Mesodermal cell (in vitro differentiated cells): ENCODE data around the gene STK32C.

Source experiments
- H3K27ac ChIP-seq: 2 replicates; pipeline ENCODE4 v1.7.0; 2013; ENCODE audit warnings: mild to moderate bottlenecking, low read depth, low read length, moderate library complexity; ENCODE audit not compliant: severe bottlenecking
- H3K36me3 ChIP-seq: 2 replicates; pipeline ENCODE4 v1.7.1; 2013; ENCODE audit warnings: mild to moderate bottlenecking, low read length, moderate library complexity; ENCODE audit not compliant: control insufficient read depth, insufficient read depth
- H3K4me1 ChIP-seq: one replicate; pipeline ENCODE4 v1.7.1; 2013; ENCODE audit warnings: mild to moderate bottlenecking, low read length; ENCODE audit not compliant: insufficient read depth, control insufficient read depth, poor library complexity, severe bottlenecking
- H3K4me3 ChIP-seq: 2 replicates; pipeline ENCODE4 v1.7.0; 2013; ENCODE audit warnings: low read length, control low read depth, mild to moderate bottlenecking; ENCODE audit not compliant: insufficient read depth, poor library complexity, severe bottlenecking; ENCODE audit errors: extremely low read depth
- H3K9me3 ChIP-seq: 2 replicates; pipeline ENCODE4 v1.7.1; 2013; ENCODE audit warnings: mild to moderate bottlenecking, low read length, moderate library complexity; ENCODE audit not compliant: control insufficient read depth
- WGBS, 2 experiments: methylation state at CpG; one replicate each; pipeline ENCODE4 v1.1.5; 2013; ENCODE audit warnings: missing lambda C conversion rate in 2 of 2; ENCODE audit not compliant: insufficient coverage in 2 of 2; 5-methylcytosine and 5-hydroxymethylcytosine counted together

The STK32C gene

GRCh38 chr10:132277311-132277741 lies 30.4 kb downstream of the STK32C start:
- 75 to 83% methylated on average over 9 of the region's 9 CpGs for WGBS, 2 experiments

DNA sequence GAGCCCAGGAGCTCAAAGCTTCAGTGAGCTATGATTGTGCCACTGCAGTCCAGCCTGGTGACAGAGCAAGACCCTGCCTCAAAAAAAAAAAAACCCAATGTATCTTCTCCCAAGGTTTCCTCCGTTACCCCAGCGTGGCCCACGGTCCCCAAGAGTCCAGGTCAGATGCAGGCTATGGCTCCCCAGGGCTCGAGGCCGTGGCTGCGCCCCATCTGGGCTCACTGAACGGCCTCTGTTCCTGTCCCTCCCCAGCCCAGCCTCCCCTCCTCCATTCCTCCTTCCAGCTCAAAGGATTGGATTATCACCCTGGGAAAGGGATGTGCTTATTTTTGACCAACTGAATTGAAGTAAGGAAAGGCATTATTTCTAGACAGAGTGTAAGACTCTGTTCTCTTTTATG lies 31.0 kb downstream of the STK32C start:
- 79 to 84% methylated on average over 3 to 6 of the region's 7 CpGs for WGBS, 2 experiments

More at GRCh38 chr10:132277311-132277741, 30.4 kb downstream of the STK32C start:
- no peak overlapping the region for H3K4me3 ChIP-seq
- no peaks in the 10 kb centered on the region for H3K36me3 ChIP-seq
- no peak overlapping the region for H3K27ac ChIP-seq
- no peaks in the 10 kb centered on the region for H3K9me3 ChIP-seq
- H3K4me1 ChIP-seq: no peaks in the 10 kb centered on the region

DNA sequence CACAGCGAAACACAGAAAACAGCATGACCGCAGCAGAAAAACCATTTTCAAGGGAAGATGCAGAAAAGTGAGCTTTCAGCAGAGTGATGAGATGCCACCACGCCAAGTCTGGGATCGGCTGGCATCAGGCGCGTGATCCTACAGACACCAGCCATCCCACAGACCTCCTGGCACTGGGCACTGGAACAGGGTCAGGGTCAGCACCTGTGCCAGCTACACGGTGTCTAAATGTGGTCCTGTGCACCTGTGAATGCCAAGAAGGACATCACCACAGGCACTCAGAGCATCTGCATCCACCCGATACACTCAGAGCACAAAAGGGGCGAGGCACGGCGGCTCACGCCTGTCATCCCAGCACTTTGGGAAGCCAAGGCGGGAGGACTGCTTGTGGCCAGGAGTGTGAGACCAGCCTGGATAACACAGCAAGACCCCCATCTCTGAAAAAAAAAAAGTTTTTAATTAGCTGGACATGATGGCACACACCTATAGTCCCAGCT lies 31.5 kb downstream of the STK32C start:
- Histone ChIP-seq H3K27ac (no peak overlapping the region), H3K4me1 (no peaks in the 10 kb centered on the region), H3K36me3 (no peaks in the 10 kb centered on the region), H3K9me3 (no peaks in the 10 kb centered on the region), H3K4me3 (no peak overlapping the region)
- 82 to 90% methylated on average over 11 to 12 of the region's 13 CpGs for WGBS, 2 experiments

More for the DNA sequence above, 31.0 kb downstream of the STK32C start:
- H3K9me3 ChIP-seq: no peaks in the 10 kb centered on the region
- H3K4me3 ChIP-seq: no peak overlapping the region
- H3K27ac ChIP-seq: no peak overlapping the region
- H3K4me1 ChIP-seq: no peaks in the 10 kb centered on the region
- H3K36me3 ChIP-seq: no peaks in the 10 kb centered on the region

DNA sequence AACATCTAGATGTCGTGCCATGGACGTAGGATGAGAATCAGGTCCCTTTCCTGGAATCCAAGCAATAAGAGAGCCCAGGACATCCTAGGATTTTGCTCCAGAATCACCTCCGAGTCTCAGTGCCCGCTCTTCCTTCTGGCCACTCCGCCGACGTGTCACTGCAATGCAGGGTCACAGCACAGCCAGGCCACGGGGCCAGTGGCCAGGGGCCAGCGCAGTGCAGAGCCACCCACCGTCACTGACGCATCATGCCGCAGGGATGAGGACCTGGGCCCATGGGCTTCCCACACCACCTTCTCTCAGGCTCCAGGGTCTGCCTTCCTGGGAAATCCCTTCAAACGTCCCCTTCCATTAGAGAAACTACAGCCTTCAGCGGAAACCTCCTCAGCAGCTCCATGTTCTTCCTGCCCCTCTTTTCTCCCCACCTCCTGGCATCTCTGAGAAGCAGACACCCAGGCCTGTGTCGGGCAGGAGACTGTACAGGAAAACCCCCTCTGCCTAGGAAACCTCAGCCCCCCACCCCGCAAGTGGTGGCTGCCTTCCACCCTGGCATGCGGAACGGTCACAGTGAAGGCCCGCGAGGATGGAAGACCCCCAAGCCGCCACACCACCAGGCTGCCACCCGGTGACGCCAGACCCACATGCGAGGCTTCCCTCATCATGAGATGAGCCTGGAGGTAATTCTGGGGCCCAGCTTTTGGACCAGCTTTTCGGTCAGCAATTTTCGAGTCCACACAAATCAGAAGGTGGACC lies 32.1 kb downstream of the STK32C start:
- WGBS, 2 experiments: 92 to 93% methylated on average over 23 to 24 of the region's 26 CpGs
- no peaks in the 10 kb centered on the region for H3K36me3 ChIP-seq

GRCh38 chr10:132274986-132275385 lies 32.8 kb downstream of the STK32C start:
- H3K36me3 ChIP-seq: no peaks in the 10 kb centered on the region
- no peak overlapping the region for H3K4me3 ChIP-seq
- H3K9me3 ChIP-seq: no peaks in the 10 kb centered on the region
- H3K4me1 ChIP-seq: no peaks in the 10 kb centered on the region
- H3K27ac ChIP-seq: no peak overlapping the region
- WGBS, 2 experiments: 88 to 89% methylated on average over 3 to 5 of the region's 9 CpGs

More for the DNA sequence above, 32.1 kb downstream of the STK32C start:
- H3K4me3 ChIP-seq: no peak overlapping the region
- H3K4me1 ChIP-seq: no peaks in the 10 kb centered on the region
- H3K9me3 ChIP-seq: no peaks in the 10 kb centered on the region
- H3K27ac ChIP-seq: no peak overlapping the region

DNA sequence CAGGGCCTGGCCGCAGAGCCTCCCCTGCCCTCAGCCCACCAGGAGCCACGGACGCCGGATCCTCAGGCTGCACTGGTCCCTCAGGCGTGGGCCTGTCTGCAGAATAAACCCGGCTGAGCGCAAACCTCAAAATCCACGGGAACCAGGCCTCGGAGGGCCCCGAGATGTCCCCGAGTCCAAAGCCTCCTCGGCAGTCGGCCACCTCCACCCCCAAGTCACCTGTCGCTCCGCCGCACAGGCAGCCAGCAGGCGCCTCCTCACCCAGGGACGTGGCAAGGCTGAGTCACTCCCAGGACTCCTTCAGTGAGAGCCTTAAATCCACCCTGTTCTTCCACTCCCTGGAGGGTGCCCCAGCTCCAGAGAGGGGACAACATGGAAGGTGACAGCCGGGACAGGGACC lies 33.2 kb downstream of the STK32C start:
- WGBS, 2 experiments: 92 to 97% methylated on average over 17 to 19 of the region's 19 CpGs
- H3K4me1 ChIP-seq: no peaks in the 10 kb centered on the region
- H3K4me3 ChIP-seq: no peak overlapping the region
- no peak overlapping the region for H3K27ac ChIP-seq
- H3K36me3 ChIP-seq: no peaks in the 10 kb centered on the region
- H3K9me3 ChIP-seq: no peaks in the 10 kb centered on the region

DNA sequence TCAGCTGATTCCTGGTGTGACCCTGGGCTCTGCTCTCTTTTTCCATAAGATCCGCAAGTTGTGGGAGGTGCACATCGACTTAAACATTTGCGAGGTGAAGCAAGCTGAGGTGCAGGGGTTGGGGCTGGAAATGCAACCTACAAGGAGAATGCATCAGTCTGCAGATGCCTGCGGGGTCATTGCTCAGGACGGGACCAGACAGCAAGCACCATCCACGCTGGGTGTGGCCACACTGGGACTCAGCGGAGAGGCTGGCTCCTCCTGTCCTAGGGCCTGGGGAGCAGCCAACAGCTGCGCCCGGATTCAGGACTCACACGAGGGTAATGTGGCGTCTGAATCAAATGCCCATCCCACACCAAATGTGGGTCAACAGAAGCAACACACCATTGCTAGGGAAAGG lies 33.8 kb downstream of the STK32C start:
- no peaks in the 10 kb centered on the region for H3K9me3 ChIP-seq
- no peaks in the 10 kb centered on the region for H3K36me3 ChIP-seq
- 88 to 90% methylated on average over 11 of the region's 11 CpGs for WGBS, 2 experiments
- H3K4me1 ChIP-seq: no peaks in the 10 kb centered on the region
- no peak overlapping the region for H3K27ac ChIP-seq
- H3K4me3 ChIP-seq: no peak overlapping the region

DNA sequence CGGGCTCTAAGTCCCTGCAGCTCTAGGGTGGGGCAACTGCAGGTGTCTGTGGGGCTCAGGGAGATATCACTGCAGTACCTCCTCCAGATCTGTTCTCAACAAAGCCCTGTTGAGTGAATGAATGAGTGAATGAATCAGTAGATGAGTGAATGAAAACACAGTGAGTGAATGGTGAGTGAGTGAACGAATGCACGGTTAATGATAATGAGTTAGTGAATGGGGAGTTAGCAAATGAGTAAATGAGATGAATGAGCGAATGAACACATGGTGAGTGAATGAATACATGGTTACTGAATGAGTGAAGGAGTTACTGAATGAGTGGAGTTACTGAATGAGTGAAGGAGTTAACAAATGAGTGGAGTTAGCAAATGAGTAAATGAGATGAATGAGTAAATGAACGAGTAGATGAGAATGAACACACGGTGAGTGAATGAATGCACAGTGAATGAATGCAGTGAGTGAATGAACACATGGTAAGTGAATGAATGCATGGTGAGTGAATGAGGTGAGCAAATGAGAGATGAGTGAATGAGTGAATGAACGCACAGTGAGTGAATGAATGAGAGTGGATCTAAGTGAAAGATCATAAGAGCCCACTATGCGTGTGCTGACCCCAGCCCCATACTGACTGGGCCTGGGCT lies 34.3 kb downstream of the STK32C start:
- Histone ChIP-seq H3K27ac (no peak overlapping the region), H3K4me3 (no peak overlapping the region), H3K9me3 (no peaks in the 10 kb centered on the region), H3K4me1 (no peaks in the 10 kb centered on the region), H3K36me3 (no peaks in the 10 kb centered on the region)
- 91 to 93% methylated on average over 7 to 8 of the region's 8 CpGs for WGBS, 2 experiments

- Histone ChIP-seq H3K4me1 (no peaks in the 10 kb centered on the region), H3K4me3 (no peak overlapping the region), H3K36me3 (no peaks in the 10 kb centered on the region), H3K27ac (no peak overlapping the region), H3K9me3 (no peaks in the 10 kb centered on the region)
- 86 to 90% methylated on average over 35 of the region's 35 CpGs for WGBS, 2 experiments
Observed at GRCh38 chr10:132272231-132272971, 35.3 kb downstream of the STK32C start.

DNA sequence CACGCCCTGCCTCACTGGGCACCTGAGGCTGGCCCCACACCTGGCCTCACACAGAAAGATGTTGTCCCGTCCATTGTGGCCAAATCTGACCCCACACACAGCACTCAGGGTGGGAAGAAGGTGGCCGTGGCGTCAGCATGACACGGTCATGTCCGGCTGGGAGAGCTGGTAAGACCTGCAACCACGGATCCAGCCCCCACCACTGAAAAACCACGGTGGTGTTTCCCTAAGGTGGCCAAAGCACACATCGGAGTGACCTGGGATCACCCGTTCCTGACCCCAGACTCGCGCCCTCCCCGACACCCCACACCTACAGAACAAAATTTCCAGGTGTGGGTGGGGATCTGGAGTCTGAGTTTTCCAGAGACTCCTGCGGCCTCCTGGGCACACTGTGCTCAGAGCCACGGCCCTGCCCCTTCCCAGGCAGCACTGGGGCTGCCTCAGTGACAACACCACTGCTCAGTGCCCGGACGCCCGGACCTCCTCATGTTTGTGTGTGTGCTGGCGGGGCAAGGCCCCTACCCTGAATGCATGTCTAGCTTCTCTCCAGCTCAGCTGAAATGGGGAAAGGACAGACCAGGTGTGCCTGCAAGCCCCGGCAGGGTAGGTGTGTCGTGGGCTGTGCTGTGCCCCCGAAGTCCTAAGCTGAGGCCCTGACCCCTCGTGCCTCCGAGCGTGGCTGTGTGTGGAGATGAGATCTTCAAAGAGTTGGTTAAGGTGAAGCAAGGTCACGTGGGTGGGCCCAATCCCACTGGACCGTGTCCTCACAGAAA lies 36.1 kb downstream of the STK32C start:
- 85 to 88% methylated on average over 17 to 18 of the region's 27 CpGs for WGBS, 2 experiments
- no peak overlapping the region for H3K4me3 ChIP-seq

More for the DNA sequence above, 36.1 kb downstream of the STK32C start:
- H3K4me1 ChIP-seq: no peaks in the 10 kb centered on the region
- no peak overlapping the region for H3K27ac ChIP-seq
- no peaks in the 10 kb centered on the region for H3K9me3 ChIP-seq
- no peaks in the 10 kb centered on the region for H3K36me3 ChIP-seq
